K562 (cell line): ENCODE data around the gene HHEX. TPM values are rescaled to one million over a fixed set of nuclear protein-coding genes. Genes with fewer than 3 reads are reported as not detected.

Source experiments
- ATAC-seq: fragments of 200-7000 bp; cut with Tn5 transposase; 3 replicates; pipeline ENCODE4 v1.9.1; 2020; ENCODE audit warnings: moderate library complexity
- BruUV-seq: library from RNA; stranded (reverse); fragments of 400-500 nt; replicated peaks from 2 replicates; lab custom pipeline; 2021; lab: Mats Ljungman, UMichigan
- CTCF ChIA-PET: fragments of 300-600 bp; formaldehyde crosslinking; extraction: SDS; loops from one replicate; lab custom pipeline; 2021; ENCODE audit warnings: low intra/inter-chr PET ratio; lab: Yijun Ruan, JAX
- POLR2A ChIA-PET: fragments of 300-600, 350-650 bp; sonication (Branson Sonifier 250); formaldehyde crosslinking; extraction: SDS; loops from one replicate; lab custom pipeline; 2021; ENCODE audit warnings: antibody characterized with exemption, inconsistent platforms; lab: Yijun Ruan, JAX
- DNase-seq, 4 experiments: peaks; one replicate each; pipeline versions ENCODE4 v3.0.0 to v3.0.0-alpha.2; 2011 to 2018; ENCODE audit warnings: low spot score in 3 of 4, mixed read lengths in 3 of 4; ENCODE audit errors: extremely low read depth in 1 of 4
- FAIRE-seq: peaks from 2 replicates; lab custom pipeline; 2011; peaks lifted over from hg19 to GRCh38; lab: Jason Lieb, UNC
- H2AFZ ChIP-seq: 2 replicates; pipeline ENCODE4 v1.6.0; 2011; ENCODE audit warnings: low read depth, low read length, control low read depth, inconsistent platforms
- H3K27ac ChIP-seq: fragments of 200-600 bp; 3 replicates; pipeline ENCODE4 v1.8.0; 2011; ENCODE audit warnings: low read depth, mild to moderate bottlenecking, control low read depth, inconsistent platforms, low read length, moderate library complexity, mixed read lengths; ENCODE audit errors: extremely low read depth
- H3K27me3 ChIP-seq, 2 experiments: fragments of 300-600 bp in 1 of 2; 2 replicates in 1 of 2; 3 replicates in 1 of 2; pipeline versions ENCODE4 v1.6.0 to v1.8.0; 2011; ENCODE audit warnings: inconsistent platforms in 2 of 2, low read length in 2 of 2, mild to moderate bottlenecking in 1 of 2, mixed read lengths in 1 of 2, moderate library complexity in 1 of 2; ENCODE audit not compliant: control insufficient read depth in 2 of 2, insufficient read depth in 2 of 2
- H3K36me3 ChIP-seq: fragments of 300-600 bp; 3 replicates; pipeline ENCODE4 v1.8.0; 2011; ENCODE audit warnings: mild to moderate bottlenecking, low read length, inconsistent platforms; ENCODE audit not compliant: control insufficient read depth, insufficient read depth
- H3K4me1 ChIP-seq, 2 experiments: fragments of 200-600 bp in 1 of 2; replicated peaks in 1 of 2; 2 replicates in 1 of 2; 3 replicates in 1 of 2; pipeline versions ENCODE4 v1.5.1 to v1.8.0; 2011; ENCODE audit warnings: inconsistent platforms in 2 of 2, low read length in 2 of 2, mild to moderate bottlenecking in 1 of 2, mixed read lengths in 1 of 2, moderate library complexity in 1 of 2; ENCODE audit not compliant: control insufficient read depth in 2 of 2, insufficient read depth in 2 of 2
- H3K4me2 ChIP-seq: 2 replicates; pipeline ENCODE4 v1.6.1; 2011; ENCODE audit warnings: low read length, control low read depth, inconsistent platforms, mixed read lengths; ENCODE audit not compliant: insufficient read depth
- H3K4me3 ChIP-seq: fragments of 200-600 bp; sonication (generic), shearing (Covaris generic); 2 replicates; pipeline ENCODE4 v1.5.1; 2016; ENCODE audit warnings: control low read depth, inconsistent platforms
- H3K79me2 ChIP-seq: fragments of 200-600 bp; 3 replicates; pipeline ENCODE4 v1.8.0; 2011; ENCODE audit warnings: low read length, inconsistent platforms; ENCODE audit not compliant: control insufficient read depth, insufficient read depth
- H3K9ac ChIP-seq, 2 experiments: 2 replicates each; pipeline versions ENCODE4 v1.6.0 to v1.6.1; 2011; ENCODE audit warnings: low read depth in 2 of 2, low read length in 2 of 2, control low read depth in 1 of 2, inconsistent platforms in 1 of 2, mild to moderate bottlenecking in 1 of 2, mixed read lengths in 1 of 2; ENCODE audit not compliant: insufficient read depth in 1 of 2
- H3K9me1 ChIP-seq: one replicate; pipeline ENCODE4 v1.6.0; 2011; ENCODE audit warnings: inconsistent platforms, mild to moderate bottlenecking, low read length, moderate library complexity; ENCODE audit not compliant: control insufficient read depth, insufficient read depth
- H3K9me3 ChIP-seq: replicated peaks from 2 replicates; pipeline ENCODE4 v1.5.1; 2011; ENCODE audit warnings: low read depth, low read length, inconsistent platforms; ENCODE audit not compliant: control insufficient read depth, insufficient read depth
- H4K20me1 ChIP-seq: replicated peaks from 2 replicates; pipeline ENCODE4 v1.6.1; 2011; ENCODE audit warnings: low read length, inconsistent platforms, mixed read lengths; ENCODE audit not compliant: control insufficient read depth, insufficient read depth
- BACH1 ChIP-seq: fragments of 200-800 bp; sonication (Bioruptor generic); IDR thresholded peaks from 2 replicates; pipeline ENCODE4 v1.6.1; 2016; ENCODE audit warnings: missing genetic modification characterization, missing compliant biosample characterization
- CXXC5 ChIP-seq: fragments of 250-450 bp; sonication (Bioruptor Pico); IDR thresholded peaks from 2 replicates; pipeline ENCODE4 v1.8.0; 2022; ENCODE audit warnings: inconsistent platforms, mild to moderate bottlenecking, moderate library complexity
- DEAF1 ChIP-seq: fragments of 450-650 bp; formaldehyde crosslinking; IDR thresholded peaks from 2 replicates; pipeline ENCODE4 v1.4.0; 2020; ENCODE audit warnings: mild to moderate bottlenecking, moderate library complexity
- EGR1 ChIP-seq: fragments of 450-650 bp; conservative IDR thresholded peaks from 2 replicates; pipeline ENCODE4 v1.6.1; 2017; ENCODE audit warnings: mild to moderate bottlenecking
- KDM4B ChIP-seq, 2 experiments: fragments of 450-650 bp in 1 of 2; sonication (generic) in 1 of 2; IDR thresholded peaks; 2 replicates each; pipeline ENCODE4 v1.6.1; 2016 to 2017; ENCODE audit warnings: borderline replicate concordance in 2 of 2, antibody characterized with exemption in 1 of 2, low read depth in 1 of 2, mild to moderate bottlenecking in 1 of 2
- RCOR1 ChIP-seq, 2 experiments: IDR thresholded peaks; 2 replicates each; pipeline ENCODE4 v1.6.1; 2012; ENCODE audit warnings: low read depth in 2 of 2, low read length in 2 of 2, borderline replicate concordance in 1 of 2, improper control_type of control experiment in 1 of 2
- SMAD1 ChIP-seq: fragments of 150-350 bp; IDR thresholded peaks from 2 replicates; pipeline ENCODE4 v1.6.1; 2014; ENCODE audit warnings: low read length, low read depth; ENCODE audit not compliant: partially characterized antibody
- ZNF77 ChIP-seq: fragments of 250-450 bp; sonication (Bioruptor Pico); IDR thresholded peaks from 2 replicates; pipeline ENCODE4 v1.5.0; 2020
- WGBS: fragments of 100-300 bp; shearing (Covaris generic); methylation state at CpG from one replicate; pipeline ENCODE4 v1.1.6; 2016; ENCODE audit warnings: low coverage, mixed read lengths; ENCODE audit not compliant: insufficient coverage; ENCODE audit errors: missing lambda C conversion rate; 5-methylcytosine and 5-hydroxymethylcytosine counted together
- in situ Hi-C: fragments of 300-500 bp; cut with MboI; formaldehyde crosslinking; loops from 4 replicates; pipeline ENCODE4 v1.15.0; 2018; ENCODE audit warnings: inconsistent platforms, mixed read lengths
- intact Hi-C: fragments of 100-400 bp; cut with micrococcal nuclease; formaldehyde crosslinking; loops from 2 replicates; pipeline ENCODE4 v1.14.2; 2022
- polyA plus RNA-seq, 8 experiments: library from polyadenylated mRNA; depleted of rRNA in 4 of 8; stranded (reverse) in 5 of 8; unstranded in 3 of 8; fragments of >200 nt; fragmentation: Nextera tagmentation in 2 of 8; fragmentation: Illumina TruSeq in 1 of 8; extraction: Ambion mirVana in 2 of 8; extraction: Trizol in 1 of 8; gene quantifications; 2 replicates each; pipeline versions ENCODE4 v1.2.1 to v1.2.3, GENCODE V29; 2011 to 2014; ENCODE audit warnings: inconsistent platforms in 1 of 8, missing spikeins in 1 of 8
- total RNA-seq, 7 experiments: library from RNA; depleted of rRNA in 6 of 7; stranded (reverse); fragments of >200 nt in 6 of 7; fragmentation: Illumina TruSeq in 2 of 7; extraction: Trizol in 2 of 7; gene quantifications; 2 replicates each; pipeline versions ENCODE4 v1.2.1 to v1.2.3, GENCODE V29; 2011 to 2021; ENCODE audit warnings: low replicate concordance in 1 of 7
- TF ChIP-seq, protein P1 (sequence below): sonication (generic); formaldehyde crosslinking; IDR thresholded peaks from 2 replicates; pipeline ENCODE4 v1.8.0; 2023; ENCODE audit warnings: mild to moderate bottlenecking, missing genetic modification reagents

HHEX gene
- total and polyA plus RNA-seq, 9 of the 15 experiments (the other 6 are each of a cell fraction or from before 2014, with no cell fraction given): 37.2 to 133 (median 80.2) TPM

DNA sequence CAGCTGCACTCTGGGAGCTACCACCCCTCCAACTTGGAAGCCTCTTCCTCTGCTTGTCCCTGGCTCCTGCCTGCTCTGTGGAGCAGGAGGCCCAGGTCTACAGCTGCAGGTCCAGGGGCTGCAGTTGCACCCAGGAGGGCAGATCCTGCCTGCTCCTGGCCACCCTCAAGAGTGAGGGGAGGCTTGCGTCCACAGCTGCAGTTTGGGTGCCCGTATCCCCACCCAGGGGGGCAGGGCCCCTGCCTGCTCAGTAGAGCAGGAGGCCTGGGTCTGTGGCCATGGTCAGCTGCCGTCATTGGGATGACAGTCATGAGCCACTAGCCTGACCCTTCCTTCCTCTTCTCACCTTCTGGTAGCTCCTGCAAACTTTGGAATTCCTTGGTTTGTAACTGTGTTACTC is 25.1 kb downstream of the HHEX start:
- H3K27ac ChIP-seq: no peak overlapping the region
- no peaks in the 10 kb centered on the region for H3K36me3 ChIP-seq
- no peak overlapping the region for H3K4me3 ChIP-seq
- H3K9me3 ChIP-seq: 0 out of 2 replicates have a peak, but pooled peaks cover 4% of the 10 kb centered on the region
- intact Hi-C loops: no loop called here
- ChIA-PET CTCF (no interaction called here), POLR2A (no interaction called here)
- H4K20me1 ChIP-seq: no peaks in the 10 kb centered on the region
- DNase-seq: no peak
- WGBS: 93% methylated on average over 3 of the region's 3 CpGs
- no peak for ATAC-seq
- H3K9me1 ChIP-seq: no peaks in the 10 kb centered on the region
- no peaks in the 10 kb centered on the region for H3K79me2 ChIP-seq
- BruUV-seq: no TSS peak
- no peak overlapping the region for H3K9ac ChIP-seq
- no peaks in the 10 kb centered on the region for H3K4me1 ChIP-seq
- H2AFZ ChIP-seq: no peak overlapping the region
- TF ChIP-seq EGR1 (no peak), KDM4B (IDR thresholded peaks at IDR 0.05; ENCODE audit: borderline replicate concordance in 2 of 2, low read depth in 1 of 2) (no peak), DEAF1 (CRISPR knock-in tag) (no peak), RCOR1 (IDR thresholded peaks at IDR 0.05; ENCODE audit: borderline replicate concordance in 1 of 2, low read depth in 2 of 2, low read length in 2 of 2) (no peak), SMAD1 (no peak), ZNF77 (CRISPR knock-in tag) (no peak), BACH1 (tag) (no peak), CXXC5 (no peak)
- TF ChIP-seq, protein P1, sequence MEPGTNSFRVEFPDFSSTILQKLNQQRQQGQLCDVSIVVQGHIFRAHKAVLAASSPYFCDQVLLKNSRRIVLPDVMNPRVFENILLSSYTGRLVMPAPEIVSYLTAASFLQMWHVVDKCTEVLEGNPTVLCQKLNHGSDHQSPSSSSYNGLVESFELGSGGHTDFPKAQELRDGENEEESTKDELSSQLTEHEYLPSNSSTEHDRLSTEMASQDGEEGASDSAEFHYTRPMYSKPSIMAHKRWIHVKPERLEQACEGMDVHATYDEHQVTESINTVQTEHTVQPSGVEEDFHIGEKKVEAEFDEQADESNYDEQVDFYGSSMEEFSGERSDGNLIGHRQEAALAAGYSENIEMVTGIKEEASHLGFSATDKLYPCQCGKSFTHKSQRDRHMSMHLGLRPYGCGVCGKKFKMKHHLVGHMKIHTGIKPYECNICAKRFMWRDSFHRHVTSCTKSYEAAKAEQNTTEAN: no peak
- no peaks in the 10 kb centered on the region for H3K27me3 ChIP-seq
- no peak for FAIRE-seq
- H3K4me2 ChIP-seq: no peak overlapping the region
- in situ Hi-C loops: no loop called here
